CD4-positive, alpha-beta T cell treated with Interleukin-4 for 4 hours (primary cell): ENCODE measurements around the gene HNMT.
"Not testable (repeated sequence)": the region's sequence is repeated elsewhere in the genome, so short reads cannot be mapped to it uniquely, and the experiment has no call there.

Experiments
- DNase-seq: peaks from one replicate; pipeline ENCODE4 v3.0.0-alpha.2; 2020

HNMT gene

GRCh38 chr2:137947032-137947727 is 17.1 kb upstream of the HNMT start:
- no peak for DNase-seq

GRCh38 chr2:137947728-137948336 is 16.4 kb upstream of the HNMT start:
- DNase-seq: peak; percentile 27

GRCh38 chr2:137948894-137949293 is 15.4 kb upstream of the HNMT start:
- no peak for DNase-seq

GRCh38 chr2:137950238-137950637 is 14.0 kb upstream of the HNMT start:
- DNase-seq: no peak

- no peak for DNase-seq
Observed at GRCh38 chr2:137951586-137951985, 12.7 kb upstream of the HNMT start.

- peak; percentile 56 for DNase-seq
Observed at GRCh38 chr2:137952586-137953129, 11.6 kb upstream of the HNMT start.

- no peak for DNase-seq
Observed at GRCh38 chr2:137955536-137955935, 8.7 kb upstream of the HNMT start.

GRCh38 chr2:137957033-137957432 is 7.2 kb upstream of the HNMT start:
- no peak for DNase-seq

- DNase-seq: no peak
Observed at GRCh38 chr2:137959166-137959565, 5.1 kb upstream of the HNMT start.

GRCh38 chr2:137960223-137960622 is 4.0 kb upstream of the HNMT start:
- DNase-seq: no peak

GRCh38 chr2:137961602-137962001 is 2.7 kb upstream of the HNMT start:
- no peak for DNase-seq

GRCh38 chr2:137963535-137964065 is 673 bp upstream of the HNMT start:
- DNase-seq: no peak

GRCh38 chr2:137964859-137965459 is 686 bp downstream of the HNMT start:
- DNase-seq: no peak

GRCh38 chr2:137966043-137966442 is 1.8 kb downstream of the HNMT start:
- DNase-seq: no peak

- no peak for DNase-seq
Observed at GRCh38 chr2:137967042-137967441, 2.8 kb downstream of the HNMT start.

- no peak for DNase-seq
Observed at GRCh38 chr2:137968477-137969417, 4.5 kb downstream of the HNMT start.

GRCh38 chr2:137969418-137969765 is 5.1 kb downstream of the HNMT start:
- no peak for DNase-seq

- DNase-seq: no peak
Observed at GRCh38 chr2:137969876-137970275, 5.6 kb downstream of the HNMT start.

GRCh38 chr2:137971259-137971658 is 7.0 kb downstream of the HNMT start:
- DNase-seq: not testable (repeated sequence)

- DNase-seq: no peak
Observed at GRCh38 chr2:137973280-137973679, 9.0 kb downstream of the HNMT start.

GRCh38 chr2:137975280-137976271 is 11.3 kb downstream of the HNMT start:
- no peak for DNase-seq

GRCh38 chr2:137976274-137976673 is 12.0 kb downstream of the HNMT start:
- DNase-seq: no peak
